CD8-positive, alpha-beta memory T cell (primary cell): ENCODE data around the gene MPP2. TPM values are rescaled to one million over a fixed set of nuclear protein-coding genes. Genes with fewer than 3 reads are reported as not detected.

Experiments used
- CTCF ChIA-PET: fragments of 350-600 bp; sonication (Branson Sonifier 250); formaldehyde crosslinking; loops from one replicate; lab custom pipeline; 2021; ENCODE audit warnings: antibody characterized with exemption; lab: Charles Lee
- POLR2A ChIA-PET: fragments of 350-600 bp; sonication (Branson Sonifier 250); formaldehyde crosslinking; loops from one replicate; lab custom pipeline; 2021; ENCODE audit warnings: antibody characterized with exemption; lab: Charles Lee
- DNase-seq, 5 donors: peaks; one replicate each; pipeline versions ENCODE4 v3.0.0 to v3.0.0-alpha.2; 2020 to 2022; ENCODE audit warnings: mixed read lengths in 1 of 5
- H3K27ac ChIP-seq: one replicate; pipeline ENCODE4 v1.7.0; 2013; ENCODE audit warnings: low read depth, mild to moderate bottlenecking, low read length, moderate library complexity
- H3K27me3 ChIP-seq: 2 replicates; pipeline ENCODE4 v1.7.0; 2013; ENCODE audit warnings: low read length, mild to moderate bottlenecking; ENCODE audit not compliant: insufficient read depth, poor library complexity, severe bottlenecking
- H3K36me3 ChIP-seq: 2 replicates; pipeline ENCODE4 v1.7.0; 2013; ENCODE audit warnings: mild to moderate bottlenecking, low read length, moderate library complexity; ENCODE audit not compliant: insufficient read depth
- H3K4me1 ChIP-seq: 2 replicates; pipeline ENCODE4 v1.7.0; 2013; ENCODE audit warnings: mild to moderate bottlenecking, low read length, moderate library complexity; ENCODE audit not compliant: insufficient read depth
- H3K4me3 ChIP-seq: 2 replicates; pipeline ENCODE4 v1.7.0; 2013; ENCODE audit warnings: mild to moderate bottlenecking, low read length
- H3K9me3 ChIP-seq: 2 replicates; pipeline ENCODE4 v1.7.0; 2013; ENCODE audit warnings: mild to moderate bottlenecking, low read length
- H3K27ac Mint-ChIP-seq, 8 donors: one replicate each; pipeline ENCODE4 v1.8.0; 2020 to 2021; ENCODE audit warnings: mixed read lengths in 8 of 8, mild to moderate bottlenecking in 6 of 8, inconsistent platforms in 3 of 8, moderate library complexity in 3 of 8
- H3K27me3 Mint-ChIP-seq, 2 donors: one replicate each; pipeline ENCODE4 v1.8.0; 2020 to 2021; ENCODE audit warnings: mixed read lengths in 2 of 2, mild to moderate bottlenecking in 1 of 2, moderate library complexity in 1 of 2
- H3K36me3 Mint-ChIP-seq, 3 donors: one replicate each; pipeline ENCODE4 v1.8.0; 2020 to 2021; ENCODE audit warnings: mixed read lengths in 3 of 3, inconsistent platforms in 1 of 3, mild to moderate bottlenecking in 1 of 3
- H3K4me1 Mint-ChIP-seq, 3 donors: one replicate each; pipeline ENCODE4 v1.8.0; 2020 to 2021; ENCODE audit warnings: mixed read lengths in 3 of 3, inconsistent platforms in 1 of 3, mild to moderate bottlenecking in 1 of 3
- H3K4me3 Mint-ChIP-seq, 7 donors: one replicate each; pipeline ENCODE4 v1.8.0; 2020 to 2021; ENCODE audit warnings: mixed read lengths in 7 of 7, mild to moderate bottlenecking in 6 of 7, moderate library complexity in 4 of 7, inconsistent platforms in 2 of 7
- H3K9me3 Mint-ChIP-seq, 5 donors: one replicate each; pipeline ENCODE4 v1.8.0; 2020 to 2022; ENCODE audit warnings: mixed read lengths in 5 of 5, mild to moderate bottlenecking in 3 of 5, moderate library complexity in 2 of 5, inconsistent platforms in 1 of 5
- polyA plus RNA-seq: library from polyadenylated mRNA; unstranded; fragments of 300-500 nt; fragmentation: Illumina TruSeq; gene quantifications from one replicate; pipeline ENCODE4 v1.2.3, GENCODE V29; 2021
- total RNA-seq, 2 experiments: library from RNA; stranded (reverse); gene quantifications; one replicate each; pipeline ENCODE4 v1.2.3, GENCODE V29; 2021

The MPP2 gene, protein sequence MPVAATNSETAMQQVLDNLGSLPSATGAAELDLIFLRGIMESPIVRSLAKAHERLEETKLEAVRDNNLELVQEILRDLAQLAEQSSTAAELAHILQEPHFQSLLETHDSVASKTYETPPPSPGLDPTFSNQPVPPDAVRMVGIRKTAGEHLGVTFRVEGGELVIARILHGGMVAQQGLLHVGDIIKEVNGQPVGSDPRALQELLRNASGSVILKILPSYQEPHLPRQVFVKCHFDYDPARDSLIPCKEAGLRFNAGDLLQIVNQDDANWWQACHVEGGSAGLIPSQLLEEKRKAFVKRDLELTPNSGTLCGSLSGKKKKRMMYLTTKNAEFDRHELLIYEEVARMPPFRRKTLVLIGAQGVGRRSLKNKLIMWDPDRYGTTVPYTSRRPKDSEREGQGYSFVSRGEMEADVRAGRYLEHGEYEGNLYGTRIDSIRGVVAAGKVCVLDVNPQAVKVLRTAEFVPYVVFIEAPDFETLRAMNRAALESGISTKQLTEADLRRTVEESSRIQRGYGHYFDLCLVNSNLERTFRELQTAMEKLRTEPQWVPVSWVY
- total RNA-seq (1 to 10 TPM in 1 of 2 experiments, under 1 TPM in 1; 0.90 to 1.1 TPM), polyA plus RNA-seq (1.2 TPM)

GRCh38 chr17:43907425-43907981 lies at the start of gene MPP2:
TSS of gene MPP2 (minus strand) at chr17:43907536. CDS start at chr17:43904460, 3,076 bp downstream.
- Mint-ChIP-seq H3K27me3 (peaks cover 35 to 36% of the 10 kb centered on the region in 2 donors), H3K27ac (peak within 1 kb of the TSS; percentile 8 to 97 (median 86)), H3K36me3 (no peaks in the 10 kb centered on the region), H3K4me1 (peaks cover 16 to 27% (median 17%) of the 10 kb centered on the region in 3 donors), H3K9me3 (no peaks in the 10 kb centered on the region), H3K4me3 (peak within 1 kb of the TSS; percentile 82 to 93 (median 89))
- Histone ChIP-seq H3K27ac (peak within 1 kb of the TSS; percentile 16), H3K9me3 (no peaks in the 10 kb centered on the region), H3K27me3 (peaks cover 14% of the 10 kb centered on the region), H3K4me3 (peak within 1 kb of the TSS; percentile 89), H3K36me3 (no peaks in the 10 kb centered on the region), H3K4me1 (peaks cover 21% of the 10 kb centered on the region)
- CTCF ChIA-PET, result interaction anchor here (1.3 to 3.0 kb wide), 5 partner anchors 11 to 134 kb away, joined by 3 to 11 read pairs (median 7); no protein-coding TSS in a partner anchor
- POLR2A ChIA-PET, result no interaction called here
- DNase-seq, result peak; percentile 22 to 77 (median 46)

DNA sequence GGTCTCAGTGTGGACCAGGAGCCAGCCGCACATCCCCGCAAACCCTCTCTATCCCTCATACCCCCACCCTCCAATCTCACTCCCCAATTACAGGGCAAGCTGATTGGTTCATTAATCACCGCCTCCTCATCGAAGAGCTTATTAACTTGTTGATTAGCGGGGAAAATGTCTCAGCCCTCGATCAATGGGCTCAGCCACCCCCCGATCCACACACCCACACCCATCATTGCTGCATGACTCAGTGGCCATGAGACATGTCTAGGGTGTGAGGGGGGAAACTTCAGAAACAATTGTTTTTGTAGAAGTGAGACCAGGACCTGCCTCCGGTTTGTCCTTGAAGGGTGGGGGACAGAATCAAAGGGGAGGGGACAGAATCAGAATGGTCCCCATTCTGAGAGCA lies 48.9 kb upstream of the MPP2 start:
- Mint-ChIP-seq H3K4me1 (peaks cover 0 to 13% (median 2%) of the 10 kb centered on the region in 3 donors), H3K27me3 (peaks cover 29 to 46% of the 10 kb centered on the region in 2 donors), H3K4me3 (no peak overlapping the region), H3K9me3 (no peaks in the 10 kb centered on the region), H3K36me3 (no peaks in the 10 kb centered on the region), H3K27ac (no peak overlapping the region)
- POLR2A ChIA-PET, result no interaction called here
- Histone ChIP-seq H3K36me3 (no peaks in the 10 kb centered on the region), H3K4me3 (no peak overlapping the region), H3K27me3 (peaks cover 19% of the 10 kb centered on the region), H3K4me1 (no peaks in the 10 kb centered on the region), H3K9me3 (no peaks in the 10 kb centered on the region), H3K27ac (no peak overlapping the region)
- DNase-seq, result peak in 1 of 5 donors; percentile 8
- CTCF ChIA-PET, result no interaction called here

DNA sequence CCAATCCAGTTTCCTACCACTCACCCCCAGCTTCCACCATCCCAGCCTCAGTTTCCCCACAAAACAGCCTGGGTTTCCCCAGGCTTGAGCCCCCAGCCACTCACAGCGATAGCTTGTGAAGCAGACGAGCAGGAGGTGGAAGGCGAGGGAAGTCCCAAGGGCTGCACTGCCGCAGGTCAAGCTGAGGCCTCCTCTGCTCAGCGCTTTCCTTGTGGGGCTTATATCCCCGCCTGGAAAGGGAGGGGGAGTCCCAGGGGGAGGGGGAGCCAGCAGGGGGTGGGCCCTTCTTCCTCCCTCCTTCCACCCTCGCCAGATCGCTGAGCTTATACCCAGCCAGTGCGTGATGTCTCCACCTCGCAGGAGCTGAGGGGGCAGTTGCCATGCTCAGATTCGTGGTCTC lies 46.4 kb upstream of the MPP2 start, which contains the start of gene PYY:
Gene PYY (minus strand): TSS at position 195 of the 400 bp plus-strand sequence. CDS start 457 bp downstream, outside the sequence.
- POLR2A ChIA-PET, result no interaction called here
- H3K4me1 Mint-ChIP-seq, result peaks cover 0 to 13% (median 2%) of the 10 kb centered on the region in 3 donors
- no peak for DNase-seq
- CTCF ChIA-PET, result no interaction called here
- Histone ChIP-seq H3K27ac (no peak within 1 kb of the TSS), H3K4me3 (no peak within 1 kb of the TSS), H3K36me3 (no peaks in the 10 kb centered on the region), H3K27me3 (peaks cover 24% of the 10 kb centered on the region), H3K4me1 (no peaks in the 10 kb centered on the region), H3K9me3 (no peaks in the 10 kb centered on the region)
- peak within 1 kb of the TSS in 2 of 7 donors; percentile 39 to 41 for H3K4me3 Mint-ChIP-seq
- peak within 1 kb of the TSS in 1 of 8 donors; percentile 15 for H3K27ac Mint-ChIP-seq
- H3K9me3 Mint-ChIP-seq, result no peaks in the 10 kb centered on the region
- peaks cover 0 to 4% (median 0%) of the 10 kb centered on the region in 3 donors for H3K36me3 Mint-ChIP-seq
- peaks cover 36 to 55% of the 10 kb centered on the region in 2 donors for H3K27me3 Mint-ChIP-seq

DNA sequence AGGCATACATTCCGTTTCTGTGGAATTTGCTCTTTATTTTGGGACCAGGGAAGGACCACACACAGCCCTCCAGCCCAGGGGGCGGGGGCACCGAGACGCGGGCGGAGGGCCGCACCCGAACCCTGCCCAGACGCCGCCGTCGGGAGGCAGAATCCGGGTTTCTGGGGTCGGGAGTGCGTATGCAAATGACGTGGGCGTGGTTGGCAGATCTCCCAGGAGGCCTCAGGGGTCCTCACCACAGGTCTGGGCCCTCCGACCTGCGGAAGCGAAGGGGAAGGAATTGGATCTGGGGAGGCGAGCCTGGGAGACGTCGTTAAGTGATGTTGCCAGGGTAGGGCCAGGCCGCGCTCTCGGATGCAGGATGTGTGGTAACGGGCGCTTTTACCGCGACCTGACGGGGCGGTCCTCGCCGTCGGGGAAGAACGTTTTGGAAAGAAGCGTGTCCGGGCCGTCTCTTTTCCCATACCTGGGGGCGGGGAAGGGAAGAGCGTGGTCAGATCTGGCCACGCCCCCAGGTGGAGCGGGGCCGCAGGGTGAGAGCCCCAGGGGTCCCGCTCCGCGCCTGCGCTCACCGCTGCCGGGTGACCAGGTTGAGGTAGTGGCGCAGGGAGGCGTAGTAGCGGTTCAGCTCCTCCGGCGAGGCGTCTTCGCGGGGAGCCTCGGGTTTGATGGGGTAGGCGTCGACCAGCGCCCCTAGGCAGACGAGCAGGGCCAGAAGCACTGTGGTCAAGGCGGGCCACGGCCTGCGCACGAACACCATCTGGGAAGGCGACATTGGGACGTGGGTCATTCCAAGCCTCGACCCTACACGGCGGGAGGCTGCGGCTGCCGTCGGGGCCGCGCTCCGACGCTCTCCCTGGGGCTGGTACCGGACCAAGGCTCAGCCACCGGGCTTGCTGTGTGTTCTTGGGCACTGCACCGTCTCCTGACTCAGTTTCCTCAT lies 45.7 kb upstream of the MPP2 start:
- Mint-ChIP-seq H3K4me3 (peak overlapping the region in 2 of 7 donors; percentile 39 to 41), H3K27me3 (peaks cover 34 to 58% of the 10 kb centered on the region in 2 donors), H3K36me3 (peaks cover 0 to 4% (median 0%) of the 10 kb centered on the region in 3 donors), H3K27ac (peak overlapping the region in 1 of 8 donors; percentile 15), H3K9me3 (no peaks in the 10 kb centered on the region), H3K4me1 (peaks cover 0 to 13% (median 2%) of the 10 kb centered on the region in 3 donors)
- H3K9me3 ChIP-seq, result no peaks in the 10 kb centered on the region
- POLR2A ChIA-PET, result no interaction called here
- CTCF ChIA-PET, result no interaction called here
- no peaks in the 10 kb centered on the region for H3K36me3 ChIP-seq
- no peaks in the 10 kb centered on the region for H3K4me1 ChIP-seq
- peaks cover 24% of the 10 kb centered on the region for H3K27me3 ChIP-seq
- no peak for DNase-seq
- no peak overlapping the region for H3K4me3 ChIP-seq
- no peak overlapping the region for H3K27ac ChIP-seq

- peaks cover 36 to 64% of the 10 kb centered on the region in 2 donors for H3K27me3 Mint-ChIP-seq
- no peak overlapping the region for H3K27ac Mint-ChIP-seq
- ChIA-PET POLR2A (no interaction called here), CTCF (no interaction called here)
- no peaks in the 10 kb centered on the region for H3K9me3 ChIP-seq
- H3K4me1 Mint-ChIP-seq, result peaks cover 0 to 13% (median 2%) of the 10 kb centered on the region in 3 donors
- DNase-seq, result no peak
- no peak overlapping the region for H3K4me3 ChIP-seq
- H3K36me3 Mint-ChIP-seq, result peaks cover 0 to 4% (median 0%) of the 10 kb centered on the region in 3 donors
- no peaks in the 10 kb centered on the region for H3K9me3 Mint-ChIP-seq
- peaks cover 24% of the 10 kb centered on the region for H3K27me3 ChIP-seq
- no peak overlapping the region for H3K27ac ChIP-seq
- no peak overlapping the region for H3K4me3 Mint-ChIP-seq
- no peaks in the 10 kb centered on the region for H3K4me1 ChIP-seq
- no peaks in the 10 kb centered on the region for H3K36me3 ChIP-seq
Measured at GRCh38 chr17:43952351-43952723, 45.0 kb upstream of the MPP2 start.

DNA sequence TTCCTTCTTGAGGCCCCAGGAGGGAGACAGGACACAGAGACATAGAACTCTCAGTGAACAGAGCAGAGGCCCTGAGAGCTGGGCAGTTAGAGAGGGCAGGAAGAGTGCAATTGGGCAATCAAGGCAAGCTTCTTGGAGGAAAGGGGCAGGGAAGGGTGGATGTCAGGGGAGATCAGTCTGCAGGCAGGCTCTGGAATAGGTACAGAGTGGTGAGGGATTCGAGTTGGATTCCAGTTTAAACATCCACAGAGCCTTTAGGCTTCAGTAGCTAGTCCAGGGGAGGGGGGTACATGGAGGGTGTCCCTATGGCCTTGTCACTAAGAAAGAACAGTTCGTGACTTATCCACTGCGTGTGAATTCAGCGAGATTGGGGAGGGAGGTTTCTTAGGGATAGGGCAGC lies 44.4 kb upstream of the MPP2 start:
- Mint-ChIP-seq H3K4me3 (peak overlapping the region in 1 of 7 donors; percentile 21), H3K36me3 (peaks cover 0 to 4% (median 0%) of the 10 kb centered on the region in 3 donors), H3K9me3 (no peaks in the 10 kb centered on the region), H3K27ac (no peak overlapping the region), H3K27me3 (peaks cover 36 to 64% of the 10 kb centered on the region in 2 donors), H3K4me1 (peaks cover 0 to 13% (median 2%) of the 10 kb centered on the region in 3 donors)
- no peak overlapping the region for H3K4me3 ChIP-seq
- H3K27me3 ChIP-seq, result peaks cover 24% of the 10 kb centered on the region
- H3K4me1 ChIP-seq, result no peaks in the 10 kb centered on the region
- H3K27ac ChIP-seq, result no peak overlapping the region
- POLR2A ChIA-PET, result no interaction called here
- no peaks in the 10 kb centered on the region for H3K36me3 ChIP-seq
- CTCF ChIA-PET, result no interaction called here
- H3K9me3 ChIP-seq, result no peaks in the 10 kb centered on the region
- DNase-seq, result no peak

- Histone ChIP-seq H3K27me3 (peaks cover 24% of the 10 kb centered on the region), H3K36me3 (no peaks in the 10 kb centered on the region), H3K4me3 (no peak overlapping the region), H3K27ac (no peak overlapping the region), H3K9me3 (no peaks in the 10 kb centered on the region), H3K4me1 (no peaks in the 10 kb centered on the region)
- DNase-seq, result no peak
- H3K4me1 Mint-ChIP-seq, result peaks cover 0 to 13% (median 2%) of the 10 kb centered on the region in 3 donors
- POLR2A ChIA-PET, result no interaction called here
- H3K36me3 Mint-ChIP-seq, result peaks cover 0 to 4% (median 0%) of the 10 kb centered on the region in 3 donors
- CTCF ChIA-PET, result interaction anchor here (0.6 to 0.7 kb wide), 2 partner anchors 58 to 122 kb away, joined by 3 read pairs; no protein-coding TSS in a partner anchor
- H3K9me3 Mint-ChIP-seq, result no peaks in the 10 kb centered on the region
- no peak overlapping the region for H3K27ac Mint-ChIP-seq
- peaks cover 36 to 65% of the 10 kb centered on the region in 2 donors for H3K27me3 Mint-ChIP-seq
- H3K4me3 Mint-ChIP-seq, result no peak overlapping the region
Measured at GRCh38 chr17:43950554-43950953, 43.2 kb upstream of the MPP2 start.
